GM12878 (cell line): ENCODE measurements around the gene EMID1. TPM values are rescaled to one million over a fixed set of nuclear protein-coding genes. Genes with fewer than 3 reads are reported as not detected.
A peak's percentile ranks its signal among the peaks of the same experiment; 100 is the strongest.

Experiments
- SMARCA5 ChIP-seq: fragments of 450-650 bp; IDR thresholded peaks from 2 replicates; pipeline ENCODE4 v1.6.1; 2017; ENCODE audit warnings: mild to moderate bottlenecking
- SP1 ChIP-seq: IDR thresholded peaks from one replicate; pipeline ENCODE4 v1.6.1; 2011; ENCODE audit warnings: low read depth, low read length
- polyA plus RNA-seq, 11 experiments: library from polyadenylated mRNA; depleted of rRNA in 4 of 11; unstranded in 6 of 11; stranded (reverse) in 5 of 11; fragments of >200 nt; fragmentation: Nextera tagmentation in 4 of 11; fragmentation: Illumina TruSeq in 1 of 11; extraction: Ambion mirVana in 4 of 11; extraction: Trizol in 1 of 11; gene quantifications; 1 replicate in 1 of 11; 2 replicates in 10 of 11; pipeline versions ENCODE4 v1.2.1 to v1.2.3, GENCODE V29; 2011 to 2016; ENCODE audit warnings: inconsistent platforms in 2 of 11, missing spikeins in 2 of 11, low read depth in 1 of 11
- total RNA-seq, 4 experiments: library from RNA; depleted of rRNA in 3 of 4; stranded (reverse); fragments of >200 nt in 3 of 4; fragmentation: Illumina TruSeq in 1 of 4; extraction: Trizol in 1 of 4; gene quantifications; 2 replicates each; pipeline versions ENCODE4 v1.2.1 to v1.2.3, GENCODE V29; 2013 to 2021
- TF ChIP-seq, protein P1 (sequence below): fragments of 450-650 bp; IDR thresholded peaks from 2 replicates; pipeline ENCODE4 v1.6.1; 2017; ENCODE audit warnings: antibody characterized with exemption, mild to moderate bottlenecking, moderate library complexity
- TF ChIP-seq, protein P2 (sequence below): fragments of 450-650 bp; IDR thresholded peaks from 2 replicates; pipeline ENCODE4 v1.6.1; 2018; ENCODE audit warnings: mild to moderate bottlenecking, low read depth, moderate library complexity; ENCODE audit not compliant: partially characterized antibody
- TF ChIP-seq, protein P3 (sequence below): fragments of 450-650 bp; formaldehyde crosslinking; IDR thresholded peaks from 2 replicates; pipeline ENCODE4 v1.4.0; 2020; ENCODE audit warnings: mild to moderate bottlenecking, moderate library complexity
- TF ChIP-seq, protein P4 (sequence below): fragments of 450-650 bp; IDR thresholded peaks from 2 replicates; pipeline ENCODE4 v1.6.1; 2016; ENCODE audit warnings: mild to moderate bottlenecking

Gene EMID1
- total and polyA plus RNA-seq, 10 of the 15 experiments (the other 5 are each of a cell fraction or from before 2014, with no cell fraction given): 1.2 to 60.3 (median 12.0) TPM

DNA sequence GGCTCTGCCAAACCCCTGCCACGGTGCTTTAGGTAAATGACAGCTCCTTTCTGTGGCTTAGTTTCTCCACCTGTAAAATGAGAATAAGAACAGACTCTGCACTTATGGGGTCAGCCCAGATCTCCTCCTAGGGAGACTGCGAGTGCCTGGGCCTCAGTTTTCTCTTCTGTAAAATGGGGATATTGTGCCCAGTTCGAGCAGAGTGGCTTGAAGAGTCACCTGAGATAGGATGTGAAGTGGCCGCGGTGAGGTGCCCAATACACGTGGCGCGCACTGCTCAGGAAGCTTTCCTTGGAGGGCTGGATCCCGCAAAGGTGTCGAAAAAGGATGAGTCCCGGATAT lies 473 bp upstream of the EMID1 start (continued):
- TF ChIP-seq, protein P1, sequence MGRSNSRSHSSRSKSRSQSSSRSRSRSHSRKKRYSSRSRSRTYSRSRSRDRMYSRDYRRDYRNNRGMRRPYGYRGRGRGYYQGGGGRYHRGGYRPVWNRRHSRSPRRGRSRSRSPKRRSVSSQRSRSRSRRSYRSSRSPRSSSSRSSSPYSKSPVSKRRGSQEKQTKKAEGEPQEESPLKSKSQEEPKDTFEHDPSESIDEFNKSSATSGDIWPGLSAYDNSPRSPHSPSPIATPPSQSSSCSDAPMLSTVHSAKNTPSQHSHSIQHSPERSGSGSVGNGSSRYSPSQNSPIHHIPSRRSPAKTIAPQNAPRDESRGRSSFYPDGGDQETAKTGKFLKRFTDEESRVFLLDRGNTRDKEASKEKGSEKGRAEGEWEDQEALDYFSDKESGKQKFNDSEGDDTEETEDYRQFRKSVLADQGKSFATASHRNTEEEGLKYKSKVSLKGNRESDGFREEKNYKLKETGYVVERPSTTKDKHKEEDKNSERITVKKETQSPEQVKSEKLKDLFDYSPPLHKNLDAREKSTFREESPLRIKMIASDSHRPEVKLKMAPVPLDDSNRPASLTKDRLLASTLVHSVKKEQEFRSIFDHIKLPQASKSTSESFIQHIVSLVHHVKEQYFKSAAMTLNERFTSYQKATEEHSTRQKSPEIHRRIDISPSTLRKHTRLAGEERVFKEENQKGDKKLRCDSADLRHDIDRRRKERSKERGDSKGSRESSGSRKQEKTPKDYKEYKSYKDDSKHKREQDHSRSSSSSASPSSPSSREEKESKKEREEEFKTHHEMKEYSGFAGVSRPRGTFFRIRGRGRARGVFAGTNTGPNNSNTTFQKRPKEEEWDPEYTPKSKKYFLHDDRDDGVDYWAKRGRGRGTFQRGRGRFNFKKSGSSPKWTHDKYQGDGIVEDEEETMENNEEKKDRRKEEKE: no peak
- TF ChIP-seq, protein P2, sequence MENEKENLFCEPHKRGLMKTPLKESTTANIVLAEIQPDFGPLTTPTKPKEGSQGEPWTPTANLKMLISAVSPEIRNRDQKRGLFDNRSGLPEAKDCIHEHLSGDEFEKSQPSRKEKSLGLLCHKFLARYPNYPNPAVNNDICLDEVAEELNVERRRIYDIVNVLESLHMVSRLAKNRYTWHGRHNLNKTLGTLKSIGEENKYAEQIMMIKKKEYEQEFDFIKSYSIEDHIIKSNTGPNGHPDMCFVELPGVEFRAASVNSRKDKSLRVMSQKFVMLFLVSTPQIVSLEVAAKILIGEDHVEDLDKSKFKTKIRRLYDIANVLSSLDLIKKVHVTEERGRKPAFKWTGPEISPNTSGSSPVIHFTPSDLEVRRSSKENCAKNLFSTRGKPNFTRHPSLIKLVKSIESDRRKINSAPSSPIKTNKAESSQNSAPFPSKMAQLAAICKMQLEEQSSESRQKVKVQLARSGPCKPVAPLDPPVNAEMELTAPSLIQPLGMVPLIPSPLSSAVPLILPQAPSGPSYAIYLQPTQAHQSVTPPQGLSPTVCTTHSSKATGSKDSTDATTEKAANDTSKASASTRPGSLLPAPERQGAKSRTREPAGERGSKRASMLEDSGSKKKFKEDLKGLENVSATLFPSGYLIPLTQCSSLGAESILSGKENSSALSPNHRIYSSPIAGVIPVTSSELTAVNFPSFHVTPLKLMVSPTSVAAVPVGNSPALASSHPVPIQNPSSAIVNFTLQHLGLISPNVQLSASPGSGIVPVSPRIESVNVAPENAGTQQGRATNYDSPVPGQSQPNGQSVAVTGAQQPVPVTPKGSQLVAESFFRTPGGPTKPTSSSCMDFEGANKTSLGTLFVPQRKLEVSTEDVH: no peak
- TF ChIP-seq SP1: no peak
- TF ChIP-seq, protein P3, sequence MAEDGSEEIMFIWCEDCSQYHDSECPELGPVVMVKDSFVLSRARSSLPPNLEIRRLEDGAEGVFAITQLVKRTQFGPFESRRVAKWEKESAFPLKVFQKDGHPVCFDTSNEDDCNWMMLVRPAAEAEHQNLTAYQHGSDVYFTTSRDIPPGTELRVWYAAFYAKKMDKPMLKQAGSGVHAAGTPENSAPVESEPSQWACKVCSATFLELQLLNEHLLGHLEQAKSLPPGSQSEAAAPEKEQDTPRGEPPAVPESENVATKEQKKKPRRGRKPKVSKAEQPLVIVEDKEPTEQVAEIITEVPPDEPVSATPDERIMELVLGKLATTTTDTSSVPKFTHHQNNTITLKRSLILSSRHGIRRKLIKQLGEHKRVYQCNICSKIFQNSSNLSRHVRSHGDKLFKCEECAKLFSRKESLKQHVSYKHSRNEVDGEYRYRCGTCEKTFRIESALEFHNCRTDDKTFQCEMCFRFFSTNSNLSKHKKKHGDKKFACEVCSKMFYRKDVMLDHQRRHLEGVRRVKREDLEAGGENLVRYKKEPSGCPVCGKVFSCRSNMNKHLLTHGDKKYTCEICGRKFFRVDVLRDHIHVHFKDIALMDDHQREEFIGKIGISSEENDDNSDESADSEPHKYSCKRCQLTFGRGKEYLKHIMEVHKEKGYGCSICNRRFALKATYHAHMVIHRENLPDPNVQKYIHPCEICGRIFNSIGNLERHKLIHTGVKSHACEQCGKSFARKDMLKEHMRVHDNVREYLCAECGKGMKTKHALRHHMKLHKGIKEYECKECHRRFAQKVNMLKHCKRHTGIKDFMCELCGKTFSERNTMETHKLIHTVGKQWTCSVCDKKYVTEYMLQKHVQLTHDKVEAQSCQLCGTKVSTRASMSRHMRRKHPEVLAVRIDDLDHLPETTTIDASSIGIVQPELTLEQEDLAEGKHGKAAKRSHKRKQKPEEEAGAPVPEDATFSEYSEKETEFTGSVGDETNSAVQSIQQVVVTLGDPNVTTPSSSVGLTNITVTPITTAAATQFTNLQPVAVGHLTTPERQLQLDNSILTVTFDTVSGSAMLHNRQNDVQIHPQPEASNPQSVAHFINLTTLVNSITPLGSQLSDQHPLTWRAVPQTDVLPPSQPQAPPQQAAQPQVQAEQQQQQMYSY (CRISPR knock-in tag): no peak
- TF ChIP-seq, protein P4, sequence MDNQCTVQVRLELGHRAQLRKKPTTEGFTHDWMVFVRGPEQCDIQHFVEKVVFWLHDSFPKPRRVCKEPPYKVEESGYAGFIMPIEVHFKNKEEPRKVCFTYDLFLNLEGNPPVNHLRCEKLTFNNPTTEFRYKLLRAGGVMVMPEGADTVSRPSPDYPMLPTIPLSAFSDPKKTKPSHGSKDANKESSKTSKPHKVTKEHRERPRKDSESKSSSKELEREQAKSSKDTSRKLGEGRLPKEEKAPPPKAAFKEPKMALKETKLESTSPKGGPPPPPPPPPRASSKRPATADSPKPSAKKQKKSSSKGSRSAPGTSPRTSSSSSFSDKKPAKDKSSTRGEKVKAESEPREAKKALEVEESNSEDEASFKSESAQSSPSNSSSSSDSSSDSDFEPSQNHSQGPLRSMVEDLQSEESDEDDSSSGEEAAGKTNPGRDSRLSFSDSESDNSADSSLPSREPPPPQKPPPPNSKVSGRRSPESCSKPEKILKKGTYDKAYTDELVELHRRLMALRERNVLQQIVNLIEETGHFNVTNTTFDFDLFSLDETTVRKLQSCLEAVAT: no peak
- peak; percentile 46; the same call in 1 of the 2 replicates for TF ChIP-seq SMARCA5
